Midbrain (tissue), 1 donor: ENCODE data around the gene CFAP157.

ENCODE experiments used
- DNase-seq: peaks from one replicate; lab custom pipeline; 2025; lab: John Stamatoyannopoulos, UW

The CFAP157 gene

GRCh38 chr9:127706836-127707241 is at the start of gene CFAP157:
TSS of gene CFAP157 (plus strand) at chr9:127706988. CDS start at chr9:127707032, 44 bp downstream.
- no peak for DNase-seq

DNA sequence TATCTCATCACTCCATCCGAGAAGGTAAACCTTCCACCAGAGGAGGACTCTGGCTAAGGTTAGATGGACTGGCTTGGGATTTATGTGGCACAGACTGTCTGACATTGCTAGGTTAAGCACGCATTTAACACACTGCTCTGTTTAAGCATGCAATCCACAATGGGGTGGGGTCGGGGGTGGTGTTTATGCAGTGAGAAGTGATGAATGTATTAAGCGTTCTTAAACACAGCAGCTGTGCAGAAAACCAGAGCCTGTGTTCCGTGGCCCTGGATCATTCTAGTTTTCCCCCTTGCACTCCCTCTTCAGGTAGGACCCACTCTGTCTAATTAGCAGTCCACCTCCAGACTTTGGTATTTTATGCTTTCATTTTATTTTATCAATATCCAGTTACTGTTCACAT is 48.4 kb upstream of the CFAP157 start:
- DNase-seq = no peak

GRCh38 chr9:127660886-127661741 is 45.7 kb upstream of the CFAP157 start:
- DNase-seq = no peak

- DNase-seq = no peak
Observed at GRCh38 chr9:127662617-127663016, 44.2 kb upstream of the CFAP157 start.

- no peak for DNase-seq
Observed at GRCh38 chr9:127664324-127664677, 42.5 kb upstream of the CFAP157 start.

- DNase-seq = no peak
Observed at GRCh38 chr9:127664678-127665507, 41.9 kb upstream of the CFAP157 start.

DNA sequence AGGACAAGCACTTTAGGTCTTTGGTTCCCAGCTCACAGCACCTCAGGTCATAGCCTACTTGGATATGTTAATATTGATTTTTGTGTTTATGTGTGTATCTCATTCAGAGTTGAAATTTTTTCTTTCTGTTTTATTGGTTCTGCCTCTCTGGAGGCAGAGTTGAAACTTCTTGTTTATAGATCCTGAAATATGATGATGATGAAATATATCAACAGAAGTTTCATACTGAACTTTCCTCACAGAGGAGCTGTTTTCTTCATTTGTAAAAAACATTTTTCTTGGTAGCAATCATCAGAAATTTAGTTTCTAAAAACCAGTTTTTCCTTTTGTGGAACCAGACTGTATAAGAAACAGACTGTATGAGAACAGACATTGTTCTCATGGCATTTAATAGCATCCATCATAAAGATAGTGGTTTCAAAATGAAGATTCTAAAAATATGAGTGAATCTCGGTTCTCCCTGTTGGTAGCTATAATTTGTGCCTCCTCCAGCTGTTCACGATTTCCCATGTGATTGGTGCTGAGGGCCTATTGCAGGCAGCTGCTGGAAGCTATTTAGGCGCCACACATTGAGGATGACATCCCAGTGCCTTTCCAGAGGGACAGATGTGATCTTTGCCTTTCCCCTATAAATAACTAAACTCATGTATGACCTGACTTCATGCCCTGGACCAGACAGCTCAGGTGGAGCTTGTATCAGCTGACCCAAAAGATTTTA is 39.5 kb upstream of the CFAP157 start:
- DNase-seq = no peak

DNA sequence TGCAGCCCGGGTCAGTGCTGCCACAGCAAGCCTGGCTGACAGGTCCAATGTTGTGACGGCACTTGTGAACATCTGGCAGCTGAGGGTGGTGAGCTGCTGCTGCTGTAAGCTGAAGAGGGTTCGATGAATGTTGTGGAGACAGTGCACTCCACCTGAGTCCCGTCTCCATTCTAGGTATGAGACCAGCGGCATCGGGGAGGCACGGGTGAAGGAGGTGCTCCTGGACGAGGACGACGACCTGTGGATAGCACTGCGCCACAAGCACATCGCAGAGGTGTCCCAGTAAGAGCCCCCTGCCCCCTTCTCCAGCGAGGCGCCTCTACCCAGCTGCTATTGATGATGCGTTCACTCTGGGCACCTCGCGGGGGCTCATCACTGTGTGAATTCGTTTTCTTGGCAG is 38.9 kb upstream of the CFAP157 start:
- no peak for DNase-seq

DNA sequence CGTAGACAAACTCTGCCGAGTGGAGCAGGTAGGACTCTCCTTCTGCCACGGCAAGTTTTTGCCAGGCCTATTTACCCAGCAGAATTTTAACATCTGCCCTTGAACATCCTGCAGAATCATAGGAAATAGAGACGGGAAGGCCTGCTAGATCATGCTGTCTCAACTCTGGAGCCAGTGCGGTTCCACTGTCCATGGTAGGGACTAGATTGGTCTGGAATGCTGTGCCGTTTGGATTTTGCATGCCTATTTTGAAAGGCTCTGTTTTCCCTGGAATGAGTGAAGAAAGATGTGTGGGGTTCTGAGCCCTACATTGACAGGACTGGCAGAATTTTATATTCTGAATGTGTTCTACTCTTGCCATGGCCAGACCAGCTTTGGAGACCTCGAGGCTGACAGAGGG is 33.6 kb upstream of the CFAP157 start:
- no peak for DNase-seq

DNA sequence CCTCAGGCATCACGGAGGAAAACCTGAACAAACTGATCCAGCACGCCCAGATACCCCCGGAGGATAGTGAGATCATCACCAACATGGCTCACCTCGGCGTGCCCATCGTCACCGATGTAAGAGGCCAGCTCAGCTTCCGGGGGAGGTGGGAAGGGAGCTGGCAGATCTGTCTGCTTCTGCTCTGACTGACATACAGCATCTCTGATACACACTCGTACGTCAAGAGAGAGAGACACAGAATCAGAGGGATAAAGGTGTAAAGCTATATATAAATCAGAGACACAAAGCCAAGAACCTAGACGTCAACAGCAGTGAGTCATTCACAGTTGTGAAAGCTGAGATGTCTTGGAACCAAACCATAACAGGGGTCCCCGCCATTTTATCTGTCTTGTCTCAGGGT is 30.1 kb upstream of the CFAP157 start:
- DNase-seq = no peak

DNA sequence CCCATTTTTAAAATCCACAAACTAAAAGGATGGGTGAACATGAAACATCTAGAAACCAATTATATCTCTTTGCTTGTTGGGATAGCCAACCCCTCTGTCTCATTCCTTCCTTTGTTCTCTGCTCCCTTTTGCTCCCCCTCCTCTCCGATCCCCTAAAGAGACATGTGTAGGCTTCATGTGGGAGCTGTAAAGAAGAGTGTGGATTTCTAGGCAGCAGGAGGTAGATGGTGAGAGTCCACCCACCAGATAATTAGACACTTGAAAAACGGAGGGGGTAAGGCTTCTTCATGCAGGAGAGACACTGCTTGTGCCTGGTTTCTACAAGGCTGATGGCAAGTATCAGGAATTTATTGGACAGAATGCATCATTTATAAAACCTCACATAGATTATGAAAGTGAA is 27.3 kb upstream of the CFAP157 start:
- no peak for DNase-seq

- no peak for DNase-seq
Observed at GRCh38 chr9:127680226-127680625, 26.6 kb upstream of the CFAP157 start.

- no peak for DNase-seq
Observed at GRCh38 chr9:127680846-127681245, 25.9 kb upstream of the CFAP157 start.

DNA sequence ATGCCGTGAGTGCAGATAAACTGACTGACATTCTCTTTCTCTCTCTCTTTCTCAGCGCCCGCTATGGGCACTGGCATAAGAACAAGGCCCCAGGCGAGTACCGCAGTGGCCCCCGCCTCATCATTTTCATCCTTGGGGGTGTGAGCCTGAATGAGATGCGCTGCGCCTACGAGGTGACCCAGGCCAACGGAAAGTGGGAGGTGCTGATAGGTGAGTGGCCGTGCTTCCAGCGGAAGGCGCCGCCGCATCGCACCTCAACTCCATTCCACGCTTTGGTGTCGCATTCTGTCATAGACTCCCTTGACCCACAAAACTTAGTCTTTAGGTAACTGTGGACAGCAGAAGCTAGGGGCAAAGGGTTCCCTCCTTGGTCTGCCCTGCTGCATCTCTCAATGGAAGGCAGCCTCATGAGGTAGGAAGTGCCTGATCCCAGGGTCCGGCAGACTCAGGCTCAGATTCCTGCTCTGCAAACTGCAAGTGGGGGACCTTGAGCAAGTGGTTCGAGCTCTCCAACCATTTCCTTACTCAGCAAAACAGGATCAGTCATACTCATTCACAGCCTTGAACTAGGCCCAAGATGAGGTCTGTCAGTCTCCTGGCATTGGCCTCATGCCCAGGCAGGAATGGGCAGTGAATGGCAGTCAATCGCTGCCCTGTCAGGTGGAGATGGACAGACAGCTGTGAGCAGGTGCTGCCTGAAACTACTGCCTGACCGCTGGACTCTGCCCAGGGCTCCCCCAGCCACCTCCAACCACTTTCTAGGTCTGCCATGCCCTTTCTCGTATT is 24.2 kb upstream of the CFAP157 start:
- no peak for DNase-seq

DNA sequence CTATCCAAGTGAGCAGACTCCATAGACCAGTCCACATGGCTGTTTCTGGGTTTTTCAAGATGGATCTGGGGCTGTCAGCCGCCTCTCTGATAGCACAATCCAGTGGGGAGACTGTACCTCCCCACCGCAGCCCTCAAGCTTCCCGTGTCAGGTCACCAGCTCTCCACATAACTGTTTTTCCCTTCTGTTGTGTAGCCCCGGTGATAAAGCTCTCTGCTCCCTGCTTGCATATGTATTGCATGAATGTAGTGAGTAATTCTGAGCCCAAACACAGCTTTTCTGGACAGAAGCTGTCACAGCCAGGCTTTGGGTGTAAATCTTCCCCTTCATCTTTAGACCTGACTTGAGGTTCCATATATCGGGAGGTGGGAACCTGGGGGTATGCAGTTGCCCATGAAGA is 23.1 kb upstream of the CFAP157 start:
- no peak for DNase-seq

- DNase-seq = no peak
Observed at GRCh38 chr9:127684576-127684975, 22.2 kb upstream of the CFAP157 start.

GRCh38 chr9:127686461-127687393 is 20.1 kb upstream of the CFAP157 start:
- DNase-seq = no peak

GRCh38 chr9:127689329-127690000 is 17.3 kb upstream of the CFAP157 start:
- DNase-seq = no peak

- DNase-seq = no peak
Observed at GRCh38 chr9:127690735-127691134, 16.1 kb upstream of the CFAP157 start.

- no peak for DNase-seq
Observed at GRCh38 chr9:127692071-127692470, 14.7 kb upstream of the CFAP157 start.
